Ammon's horn (tissue), 1 donor: ENCODE data around the gene SETD1A.

Source experiments
- DNase-seq: peaks from one replicate; pipeline ENCODE4 v3.0.0-alpha.2; 2016; ENCODE audit warnings: low spot score

SETD1A gene

DNA sequence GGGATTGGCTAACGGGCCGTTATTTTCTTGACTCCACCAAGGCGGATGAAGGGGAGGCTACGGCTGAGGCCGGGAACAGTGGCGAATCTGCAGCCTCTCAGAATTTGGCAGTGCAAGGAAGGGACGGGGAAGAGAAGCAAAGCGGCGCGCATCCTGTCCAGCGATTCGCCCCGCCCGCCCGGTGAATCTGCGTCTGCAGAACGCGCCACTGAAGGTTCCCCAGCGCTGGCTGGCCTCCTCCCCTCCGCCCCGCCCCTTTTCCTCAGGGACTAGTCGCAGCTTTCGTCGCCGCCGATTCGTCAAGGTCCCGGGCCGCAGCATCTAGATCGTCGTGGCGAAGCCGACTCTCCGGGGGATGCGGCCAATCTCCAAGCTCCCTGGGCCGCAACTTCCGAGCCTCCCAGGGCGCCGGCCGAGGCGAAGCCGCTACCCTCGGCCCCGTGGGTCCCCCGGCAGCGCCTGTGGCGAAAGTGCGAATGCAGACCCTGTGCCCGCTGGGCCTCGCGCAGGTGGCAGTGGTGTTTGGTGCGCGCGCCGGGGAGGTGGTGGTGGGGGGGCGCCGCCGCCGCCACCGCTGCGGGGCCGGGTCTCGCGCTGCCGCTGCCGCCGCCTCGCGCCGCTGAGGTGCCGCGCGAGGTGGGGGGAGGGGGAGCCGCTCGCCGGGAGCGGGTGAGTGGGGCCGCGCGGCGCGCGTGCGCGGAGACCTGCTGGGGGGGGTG is at the start of gene SETD1A:
SETD1A (plus strand) TSS at position 299 of the 719 bp plus-strand sequence. CDS start 978 bp downstream, outside the sequence.
- peak; percentile 97 for DNase-seq

DNA sequence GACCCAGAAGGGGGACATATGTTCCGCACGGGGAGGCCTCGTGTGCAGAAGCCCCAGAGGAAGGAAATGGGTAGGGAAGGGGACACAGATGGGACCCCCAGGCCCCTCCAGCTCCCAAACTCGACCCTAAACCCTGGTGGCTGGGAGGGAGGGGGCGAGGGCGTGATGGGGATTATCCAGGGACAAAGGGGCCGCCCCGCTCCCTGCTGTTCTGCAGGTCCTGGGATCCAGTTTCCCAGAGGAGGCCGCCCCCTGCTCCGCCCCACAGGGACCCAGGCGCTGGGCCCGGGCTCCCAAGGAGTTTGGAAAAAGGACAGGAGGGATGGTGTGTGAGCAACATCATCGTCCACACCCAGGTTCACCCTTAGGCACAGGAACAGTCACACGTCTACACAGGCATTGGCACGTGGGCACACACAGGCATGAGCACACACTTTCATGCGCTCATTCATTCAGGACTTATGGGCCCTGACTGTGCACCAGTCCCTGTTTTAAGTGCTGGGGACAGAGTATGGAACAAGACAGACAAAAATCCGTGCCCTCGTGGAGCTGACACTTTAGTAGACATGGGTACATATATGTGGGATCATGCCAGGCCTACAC is 47.0 kb upstream of the SETD1A start:
- no peak for DNase-seq

DNA sequence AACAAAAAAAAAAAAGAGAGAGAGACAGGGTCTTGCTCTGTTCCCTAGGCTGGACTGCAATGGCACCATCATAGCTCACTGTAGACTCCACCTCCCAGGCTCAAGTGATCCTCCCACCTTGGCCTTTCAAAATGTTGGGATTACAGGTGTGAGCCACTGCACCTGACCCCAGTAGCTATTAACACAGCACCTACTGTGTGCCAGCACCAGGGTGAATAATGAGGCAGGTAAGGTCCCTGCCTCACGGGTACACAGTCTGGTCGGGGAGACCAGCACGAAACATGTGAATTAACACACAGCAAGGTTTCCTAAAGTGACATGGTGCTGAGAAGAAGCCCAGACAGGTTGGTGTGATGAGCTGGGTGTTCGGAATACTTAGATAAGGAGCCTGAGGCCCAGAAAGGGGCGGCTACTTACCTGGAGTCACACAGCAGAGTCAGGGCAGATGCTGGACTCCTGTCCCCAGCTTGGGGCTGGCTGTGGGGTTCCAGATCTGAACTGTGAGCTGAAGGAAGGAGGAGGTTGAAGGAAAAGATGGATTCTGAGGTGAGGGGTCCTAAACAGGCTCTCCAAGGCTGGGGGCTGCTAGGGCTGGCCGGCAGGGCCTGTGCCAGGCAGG is 44.7 kb upstream of the SETD1A start:
- DNase-seq: no peak

DNA sequence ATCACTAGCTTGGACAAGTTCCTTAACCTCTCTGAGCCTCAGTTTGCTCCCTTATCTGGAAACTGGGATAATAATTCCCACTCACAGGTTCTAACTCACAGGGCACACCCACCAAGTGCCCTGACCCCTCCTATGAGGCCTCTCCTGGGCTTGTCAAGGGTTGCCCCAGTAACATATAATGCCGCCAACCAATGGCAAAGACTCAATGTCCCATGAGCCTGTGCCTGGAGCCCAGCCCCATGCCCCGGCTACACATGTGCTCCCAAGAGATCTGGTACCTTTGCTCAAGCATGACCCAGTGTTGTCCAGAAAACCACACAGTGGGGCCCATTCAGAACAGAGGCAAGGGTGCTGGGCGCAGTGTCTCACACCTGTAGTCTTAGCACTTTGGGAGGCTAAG is 42.7 kb upstream of the SETD1A start:
- DNase-seq: no peak

DNA sequence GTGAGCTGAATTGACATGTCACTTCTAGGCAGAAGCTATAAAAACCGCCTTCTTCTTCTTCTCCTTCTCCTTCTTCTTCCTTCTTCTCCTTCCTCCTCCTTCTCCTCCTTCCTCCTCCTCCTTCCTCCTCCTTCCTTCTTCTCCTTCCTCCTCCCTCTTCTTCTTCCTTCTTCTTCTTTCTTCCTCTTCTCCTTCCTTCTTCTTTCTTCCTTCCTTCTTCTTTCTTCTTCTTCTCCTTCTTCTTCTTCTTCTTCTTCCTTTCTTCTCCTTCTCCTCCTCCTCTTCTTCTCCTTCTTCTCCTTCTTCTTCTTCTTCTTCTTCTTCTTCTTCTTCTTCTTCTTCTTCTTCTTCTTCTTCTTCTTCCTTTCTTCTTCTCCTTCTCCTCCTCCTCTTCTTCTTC is 38.9 kb upstream of the SETD1A start:
- DNase-seq: no peak

DNA sequence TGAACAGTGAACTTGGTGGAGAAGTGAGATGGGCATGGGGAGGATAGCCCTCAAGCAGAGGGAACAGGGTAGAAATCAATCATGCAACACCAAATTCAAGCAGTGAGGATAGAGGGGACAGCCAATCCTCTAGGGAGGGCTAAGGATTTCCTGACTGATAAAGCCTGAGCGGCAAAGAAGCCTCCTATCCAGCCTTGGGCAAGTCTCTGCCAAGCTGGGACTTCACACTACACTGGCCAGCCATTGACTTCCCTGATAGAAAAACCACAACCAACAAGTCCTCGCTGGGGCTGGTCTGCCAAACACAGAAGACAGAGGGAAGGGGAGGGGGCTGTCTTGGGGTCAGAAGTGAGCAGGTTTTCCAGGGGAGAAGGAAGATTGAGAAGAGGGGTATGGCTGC is 36.7 kb upstream of the SETD1A start:
- DNase-seq: no peak

DNA sequence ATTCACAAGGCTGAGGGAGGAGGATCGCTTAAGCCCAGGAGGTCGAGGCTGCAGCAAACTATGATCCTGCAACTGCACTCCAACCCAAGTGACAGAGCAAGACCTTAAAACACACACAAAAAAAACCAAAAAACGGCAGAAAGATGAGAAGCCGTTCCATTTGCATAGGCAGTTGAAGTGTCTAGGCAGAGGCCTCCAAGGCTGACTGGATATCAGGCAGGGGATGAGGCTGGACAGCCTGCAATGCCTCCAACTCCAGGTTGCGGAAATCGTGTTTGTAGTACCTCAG is 36.2 kb upstream of the SETD1A start:
- no peak for DNase-seq

DNA sequence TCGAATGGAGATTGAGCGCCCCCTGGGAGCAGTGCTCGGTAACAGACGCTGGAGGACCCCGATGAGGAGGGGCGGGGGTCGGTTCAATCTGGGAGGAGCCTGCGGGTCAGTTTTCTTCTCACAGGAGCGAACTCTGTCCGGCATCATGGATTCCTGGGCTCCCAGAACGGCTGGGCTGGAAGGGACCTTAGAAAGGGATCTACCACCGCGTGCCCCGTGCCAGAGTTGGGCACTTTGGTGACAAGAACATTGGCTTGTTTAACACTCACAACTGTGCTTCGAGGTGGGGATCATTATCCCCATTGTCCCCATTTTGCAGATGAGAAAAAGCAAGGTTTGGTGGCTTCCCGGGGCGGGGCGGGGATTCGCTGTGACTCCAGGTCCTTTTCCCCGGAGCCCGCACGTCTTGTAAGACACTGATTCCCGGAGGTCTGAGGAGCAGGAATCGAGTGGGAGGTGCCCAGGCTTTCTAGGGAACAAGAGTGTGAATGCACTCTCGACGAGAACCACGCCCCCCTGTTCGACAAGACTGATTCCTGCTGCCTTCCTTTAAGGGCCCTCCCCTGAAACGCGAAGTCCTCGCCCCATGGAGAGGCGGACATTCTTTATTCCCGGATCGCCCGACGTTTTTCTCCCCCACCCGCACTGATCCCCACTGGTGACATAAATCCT is 35.7 kb upstream of the SETD1A start:
- peak; percentile 91 for DNase-seq

DNA sequence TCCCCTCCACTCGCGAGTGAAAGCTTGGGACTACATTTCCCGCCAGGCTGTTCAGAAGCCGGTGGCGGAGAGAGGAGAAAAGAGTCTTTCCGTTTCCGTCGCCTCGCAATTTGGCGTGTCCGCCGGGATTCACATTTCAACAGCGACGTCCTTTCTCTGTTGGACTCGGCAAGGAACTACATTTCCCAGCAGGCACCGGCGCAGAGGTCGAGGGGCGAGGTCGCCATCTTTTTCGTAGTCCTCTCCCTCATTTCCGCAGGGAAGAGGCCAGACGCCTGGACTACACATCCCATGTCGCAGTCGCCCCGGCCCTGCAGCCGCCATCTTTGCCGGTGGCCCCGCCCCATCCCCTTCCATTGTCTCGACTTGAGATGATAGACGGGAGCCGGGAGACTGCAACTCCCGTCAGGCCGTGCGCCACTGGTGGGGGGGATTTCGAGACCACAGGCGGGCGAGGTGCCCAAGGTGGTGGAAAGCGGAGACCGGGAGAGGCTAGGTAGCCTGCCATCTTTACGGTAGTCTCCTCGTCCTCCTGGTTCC is 35.1 kb upstream of the SETD1A start:
- peak; percentile 100 for DNase-seq

DNA sequence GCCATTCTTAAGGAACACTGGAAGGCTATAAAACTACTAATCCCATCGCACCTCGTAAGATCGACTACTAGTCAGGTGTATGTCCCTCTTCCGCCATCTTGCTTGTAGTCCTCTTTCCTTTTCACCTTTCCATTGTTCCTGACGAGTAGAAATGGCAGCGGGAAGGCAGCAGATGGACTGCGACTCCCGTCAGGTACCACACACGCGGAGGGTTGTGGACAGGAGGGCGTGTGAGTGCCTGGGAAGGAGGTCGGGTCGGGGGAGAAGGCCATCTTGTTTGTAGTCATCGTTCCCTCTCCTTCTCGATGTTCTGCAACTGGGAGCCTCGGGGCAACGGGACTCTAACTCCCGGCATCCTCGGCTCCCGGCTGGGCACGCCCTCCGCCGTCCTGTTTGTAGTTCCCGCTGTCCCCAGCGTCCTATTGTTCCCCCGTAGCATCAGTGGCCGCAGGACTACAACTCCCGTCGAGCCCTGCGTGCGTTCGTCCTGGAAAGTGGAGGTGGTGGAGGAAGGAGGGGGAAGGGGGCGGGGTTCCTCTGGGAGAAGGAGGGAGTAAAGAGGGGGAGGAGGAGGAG is 34.5 kb upstream of the SETD1A start:
- DNase-seq: peak; percentile 100

DNA sequence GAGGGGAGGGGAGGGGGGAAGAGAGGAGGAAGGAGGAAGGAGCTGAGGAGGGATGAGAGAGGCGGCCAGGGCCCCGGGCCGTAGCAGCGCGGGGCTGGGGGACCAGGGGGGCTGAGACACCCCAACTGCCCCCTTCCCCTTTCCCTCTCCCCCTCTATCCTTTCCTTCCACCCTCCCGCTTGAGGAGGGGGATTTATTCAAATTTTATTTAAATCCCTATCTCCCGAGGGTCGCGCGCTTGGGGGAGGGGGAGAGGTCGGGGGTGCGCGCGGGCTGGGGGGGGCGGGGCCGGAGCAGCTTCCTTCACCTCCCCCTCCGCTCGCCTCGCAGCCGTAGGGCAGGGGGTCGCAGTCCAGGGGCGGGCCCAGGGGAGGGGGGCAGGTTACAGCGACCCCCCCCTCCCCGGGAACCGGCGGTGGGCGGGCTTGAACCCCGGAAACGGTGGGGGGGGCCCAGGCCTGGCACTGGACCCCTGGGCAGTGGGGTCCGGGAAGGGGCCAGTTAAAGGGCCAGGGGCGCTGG is 33.9 kb upstream of the SETD1A start, which contains the start of gene FBXL19:
FBXL19 (plus strand) TSS at position 19 of the 522 bp plus-strand sequence. CDS start 2,183 bp downstream, outside the sequence.
- no peak for DNase-seq

DNA sequence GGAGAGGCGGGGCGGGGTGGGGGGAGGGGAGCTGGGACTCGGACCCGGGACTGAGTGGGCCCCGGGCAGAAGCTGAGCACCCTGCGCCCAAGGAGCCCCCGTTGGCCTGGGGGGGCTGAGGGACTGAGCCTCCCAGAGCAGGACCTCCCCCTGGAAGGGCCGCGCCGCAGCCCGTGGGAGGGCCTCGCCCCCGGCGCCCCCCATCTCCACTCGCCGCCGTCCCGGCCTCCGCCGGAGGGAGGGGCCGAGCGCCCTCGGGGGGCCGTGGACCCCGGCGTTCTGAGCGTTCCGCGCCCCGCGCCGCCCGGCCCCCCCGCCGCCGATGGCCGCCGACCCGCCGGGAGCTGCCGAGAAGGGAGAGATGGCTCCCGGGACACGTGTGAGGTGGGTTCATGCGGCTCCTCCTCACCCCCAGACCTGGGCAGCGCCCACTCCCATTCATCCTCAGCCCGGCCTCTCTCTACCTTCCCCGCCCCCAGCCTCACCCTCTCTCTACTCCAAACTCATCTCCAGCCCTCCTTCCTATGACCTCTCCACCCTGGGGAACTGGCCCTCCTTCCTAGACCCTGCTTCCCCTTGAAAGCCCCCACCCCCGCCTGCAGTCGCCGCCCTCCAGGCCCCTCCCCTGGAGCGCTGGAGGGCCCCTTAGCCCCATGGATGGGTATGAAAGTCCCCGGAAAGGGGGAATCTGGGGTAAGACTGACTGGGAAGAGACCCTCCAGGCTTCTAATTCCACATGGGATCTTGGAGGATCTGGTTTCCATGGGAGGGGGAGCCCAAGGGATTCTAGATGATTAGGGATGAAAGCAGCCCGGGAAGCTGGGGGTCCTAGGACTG is 33.3 kb upstream of the SETD1A start:
- DNase-seq: no peak

DNA sequence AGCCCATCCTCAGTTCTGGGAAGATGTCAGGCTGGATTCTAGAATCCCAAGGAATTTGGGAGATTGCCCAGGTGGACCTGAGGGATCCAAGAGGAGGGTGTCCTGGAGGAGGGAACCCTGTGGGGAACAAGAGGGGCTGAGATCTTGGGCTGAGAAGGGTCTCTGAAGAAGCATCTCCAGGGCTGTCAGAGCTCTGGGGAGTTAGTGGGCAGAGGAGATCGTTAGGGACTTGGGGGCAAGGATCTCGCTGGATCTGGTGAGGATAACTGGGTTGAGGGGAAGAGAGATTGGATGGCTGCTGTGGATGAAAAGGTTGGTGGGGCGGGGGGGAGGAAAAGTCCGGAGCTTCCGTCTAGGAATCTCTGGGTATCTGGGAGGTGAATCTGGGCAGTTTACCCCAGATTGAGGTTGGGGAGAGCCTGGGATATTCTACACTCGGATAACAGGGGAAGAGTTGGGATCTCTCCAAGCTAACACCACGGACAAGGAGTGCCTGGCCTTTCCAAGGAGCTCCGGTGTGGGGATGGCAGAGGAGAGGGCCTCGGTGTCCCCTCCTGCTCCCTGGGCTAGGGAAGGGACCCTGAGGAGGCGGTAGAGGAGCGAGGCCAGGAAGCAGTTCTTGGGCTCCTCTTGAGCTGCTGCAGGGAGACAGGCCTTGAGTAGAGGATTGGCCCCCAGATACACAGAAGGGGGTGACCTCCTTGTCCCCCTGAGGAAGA is 32.5 kb upstream of the SETD1A start:
- no peak for DNase-seq

DNA sequence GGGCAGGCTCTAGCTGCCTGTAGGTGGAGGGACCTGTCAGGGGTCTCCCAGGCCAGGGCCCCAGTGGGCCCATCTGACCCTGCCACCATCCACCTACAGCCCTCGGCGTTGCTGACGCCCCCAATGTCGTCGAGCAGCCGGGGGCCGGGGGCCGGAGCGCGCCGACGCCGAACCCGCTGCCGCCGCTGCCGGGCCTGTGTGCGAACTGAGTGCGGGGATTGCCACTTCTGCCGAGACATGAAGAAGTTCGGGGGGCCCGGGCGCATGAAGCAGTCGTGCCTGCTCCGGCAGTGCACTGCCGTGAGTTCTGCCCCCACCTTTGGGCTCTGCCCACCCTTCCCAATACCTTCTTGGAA is 31.9 kb upstream of the SETD1A start:
- DNase-seq: no peak

DNA sequence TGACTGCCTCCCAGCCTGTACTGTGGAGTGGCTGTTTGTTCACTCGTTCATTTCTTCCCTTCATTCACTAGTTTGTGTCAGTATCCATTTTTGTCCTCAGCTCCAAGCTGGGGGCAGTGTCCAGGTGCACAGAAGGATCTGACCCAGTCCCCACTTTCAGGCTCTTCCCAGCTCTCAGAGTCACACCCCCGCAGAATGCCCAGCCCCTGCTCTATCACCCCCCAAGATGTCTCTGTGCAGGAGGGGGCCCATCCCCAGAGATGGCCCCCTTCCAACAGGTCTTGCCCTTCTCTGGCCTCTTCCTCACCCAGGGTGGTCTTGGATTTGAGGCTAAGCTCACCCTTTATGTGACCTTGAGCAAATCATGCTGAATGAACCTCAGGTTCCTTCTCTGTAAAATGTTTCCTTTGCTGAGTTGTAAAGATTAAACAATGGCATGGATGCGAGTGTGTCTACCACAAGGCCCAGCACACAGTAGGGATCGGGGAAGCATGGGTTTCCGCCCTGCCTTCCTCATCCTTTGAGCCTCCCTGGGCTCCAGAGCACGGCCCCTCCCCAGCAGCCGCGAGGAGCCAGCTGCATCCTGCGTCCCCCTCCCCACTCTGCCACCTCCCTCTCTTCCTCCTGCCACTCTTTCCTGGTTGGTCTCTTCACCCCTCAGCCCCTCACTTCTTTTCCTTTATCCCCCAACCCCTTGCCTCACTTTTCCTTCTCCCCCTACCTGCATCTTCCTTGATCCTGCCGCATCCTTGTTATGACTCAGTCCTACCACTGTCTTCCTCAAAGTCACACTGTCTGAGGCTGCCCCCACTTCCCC is 31.4 kb upstream of the SETD1A start:
- no peak for DNase-seq

DNA sequence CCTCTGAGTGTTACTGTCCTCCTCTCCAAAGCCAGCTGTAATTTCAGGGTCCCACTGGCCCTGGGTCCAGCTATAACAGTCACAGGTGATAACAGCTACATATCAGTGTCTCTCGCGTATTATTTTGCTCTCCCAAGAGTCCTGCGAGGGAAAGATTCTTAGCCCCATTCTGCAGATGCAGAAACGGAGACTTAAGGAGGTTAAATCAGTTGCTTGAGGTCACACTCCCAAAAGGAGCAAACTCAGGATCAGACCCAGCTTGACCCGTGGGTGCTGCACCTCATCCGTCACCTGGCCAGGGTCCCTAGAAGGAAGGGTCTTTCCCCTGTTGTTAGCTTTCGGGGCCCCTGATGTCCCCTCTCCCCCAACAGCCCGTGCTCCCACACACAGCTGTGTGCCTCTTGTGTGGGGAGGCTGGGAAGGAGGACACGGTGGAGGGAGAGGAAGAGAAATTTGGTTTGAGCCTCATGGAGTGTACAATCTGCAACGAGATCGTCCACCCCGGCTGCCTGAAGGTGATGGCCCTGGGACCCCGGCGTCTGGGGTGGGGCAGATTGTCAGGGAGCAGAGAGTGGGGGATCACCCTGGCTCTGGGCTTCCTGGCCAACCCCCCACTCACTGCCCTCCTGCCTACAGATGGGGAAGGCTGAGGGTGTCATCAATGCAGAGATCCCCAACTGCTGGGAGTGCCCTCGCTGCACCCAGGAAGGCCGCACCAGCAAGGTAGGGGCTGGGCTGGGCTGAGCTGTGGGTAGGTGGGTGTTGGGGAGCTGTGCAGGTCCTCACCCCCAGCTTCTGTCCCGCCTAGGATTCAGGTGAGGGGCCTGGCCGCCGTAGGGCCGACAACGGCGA is 30.4 kb upstream of the SETD1A start:
- DNase-seq: no peak

DNA sequence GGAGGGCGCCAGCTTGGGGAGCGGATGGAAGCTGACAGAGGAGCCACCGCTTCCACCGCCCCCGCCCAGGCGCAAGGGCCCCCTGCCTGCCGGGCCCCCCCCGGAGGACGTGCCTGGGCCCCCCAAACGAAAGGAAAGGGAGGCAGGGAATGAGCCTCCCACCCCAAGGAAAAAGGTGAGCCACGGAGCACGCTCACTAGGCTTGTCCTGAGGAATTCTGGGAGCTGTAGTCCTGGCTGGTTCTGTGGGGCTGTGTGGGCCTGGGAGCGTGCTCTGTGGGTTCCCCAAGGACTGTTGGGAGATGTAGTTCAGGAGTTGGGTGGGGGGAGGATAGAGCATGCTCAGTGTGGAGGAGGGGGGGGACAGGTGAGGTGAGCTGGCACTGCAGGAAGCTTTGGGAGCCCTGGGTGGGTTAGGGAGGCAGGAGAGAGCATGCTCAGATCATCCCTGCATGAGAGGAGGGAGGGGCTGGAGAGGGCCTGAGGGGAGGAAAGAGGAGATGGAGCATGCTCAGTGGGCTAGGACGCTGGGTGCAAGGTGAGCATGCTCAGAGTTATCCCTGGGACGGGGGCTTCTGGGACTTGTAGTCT is 29.7 kb upstream of the SETD1A start:
- peak; percentile 85 for DNase-seq

DNA sequence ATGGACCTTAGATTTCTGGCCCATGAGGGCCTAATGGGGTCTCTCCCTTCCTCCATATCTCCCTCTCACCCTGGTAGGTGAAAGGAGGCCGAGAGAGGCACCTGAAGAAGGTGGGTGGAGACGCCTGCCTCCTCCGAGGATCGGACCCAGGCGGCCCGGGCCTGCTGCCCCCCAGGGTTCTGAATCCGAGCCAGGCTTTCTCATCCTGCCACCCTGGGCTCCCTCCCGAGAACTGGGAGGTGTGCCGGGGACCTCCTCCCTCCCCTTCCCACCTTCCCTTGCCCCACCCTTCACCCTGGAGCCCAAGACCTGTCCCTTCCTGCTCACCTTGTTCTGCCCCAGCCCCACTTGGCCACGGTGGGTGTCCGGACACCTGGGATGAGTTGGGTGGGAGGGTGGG is 29.2 kb upstream of the SETD1A start:
- no peak for DNase-seq
